ENCODE results near the gene FRMD4A.

DNA sequence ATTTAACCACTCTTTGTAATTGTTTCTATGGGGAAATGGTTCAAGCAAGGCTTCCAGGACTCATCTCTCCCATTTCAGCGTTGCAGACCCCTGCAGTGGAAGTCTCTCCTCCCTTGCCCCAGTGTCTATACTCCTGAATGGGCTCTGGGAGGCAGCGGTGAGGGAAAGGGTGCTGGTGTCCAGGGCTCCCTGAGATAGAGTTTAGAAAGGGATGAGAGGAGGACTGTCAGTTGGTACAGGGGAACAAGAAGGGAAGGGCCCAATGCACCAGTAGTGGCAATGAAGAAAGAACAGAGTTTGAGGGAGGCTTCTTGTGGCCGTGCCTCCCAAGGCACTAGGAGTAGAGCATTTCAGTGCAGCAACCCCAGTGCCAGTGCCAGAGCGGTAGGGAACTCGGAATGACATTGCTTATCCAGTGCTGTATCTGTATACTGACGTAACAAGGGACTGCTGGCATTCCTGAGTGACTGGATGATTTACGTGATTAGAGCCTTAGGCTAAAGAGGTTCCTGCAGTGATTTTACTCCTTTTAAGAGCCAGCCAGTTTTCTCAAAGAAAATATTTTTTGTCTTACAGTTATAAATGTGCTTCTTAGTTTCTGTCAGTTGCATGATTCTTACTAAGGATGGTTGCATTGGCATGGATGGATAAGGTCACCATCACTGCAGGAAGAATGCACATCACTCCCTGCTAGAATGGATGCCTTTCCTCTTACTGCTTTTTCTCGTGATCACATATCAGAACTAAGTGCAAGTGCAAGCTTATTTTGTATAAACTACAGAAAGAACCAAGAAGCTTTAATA is 716.0 kb downstream of the FRMD4A start:
- TF ChIP-seq RBBP5 (conservative IDR thresholded peaks at IDR 0.05) (no peak), POLR2A (IDR thresholded peaks at IDR 0.05; ENCODE audit: low read depth, low read length) (no peak), TAF1 (IDR thresholded peaks at IDR 0.05; ENCODE audit: borderline replicate concordance, low read depth, low read length) (no peak), SMC3 (IDR thresholded peaks at IDR 0.05; ENCODE audit: borderline replicate concordance, low read length) (no peak), ZNF274 (IDR thresholded peaks at IDR 0.05; ENCODE audit: insufficient read depth, insufficient read length) (no peak), BRCA1 (IDR thresholded peaks at IDR 0.05; ENCODE audit: low read depth, low read length) (no peak), MEF2B (IDR thresholded peaks at IDR 0.05; ENCODE audit: partially characterized antibody, poor library complexity, severe bottlenecking) (no peak), BCL11A (IDR thresholded peaks at IDR 0.05; ENCODE audit: low read depth, low read length) (no peak), SIN3A (IDR thresholded peaks at IDR 0.05; ENCODE audit: low read depth, low read length) (no peak), BACH1 (IDR thresholded peaks at IDR 0.05; ENCODE audit: borderline replicate concordance) (no peak), IKZF1 (conservative IDR thresholded peaks at IDR 0.05) (no peak)
- TF ChIP-seq, protein P1, sequence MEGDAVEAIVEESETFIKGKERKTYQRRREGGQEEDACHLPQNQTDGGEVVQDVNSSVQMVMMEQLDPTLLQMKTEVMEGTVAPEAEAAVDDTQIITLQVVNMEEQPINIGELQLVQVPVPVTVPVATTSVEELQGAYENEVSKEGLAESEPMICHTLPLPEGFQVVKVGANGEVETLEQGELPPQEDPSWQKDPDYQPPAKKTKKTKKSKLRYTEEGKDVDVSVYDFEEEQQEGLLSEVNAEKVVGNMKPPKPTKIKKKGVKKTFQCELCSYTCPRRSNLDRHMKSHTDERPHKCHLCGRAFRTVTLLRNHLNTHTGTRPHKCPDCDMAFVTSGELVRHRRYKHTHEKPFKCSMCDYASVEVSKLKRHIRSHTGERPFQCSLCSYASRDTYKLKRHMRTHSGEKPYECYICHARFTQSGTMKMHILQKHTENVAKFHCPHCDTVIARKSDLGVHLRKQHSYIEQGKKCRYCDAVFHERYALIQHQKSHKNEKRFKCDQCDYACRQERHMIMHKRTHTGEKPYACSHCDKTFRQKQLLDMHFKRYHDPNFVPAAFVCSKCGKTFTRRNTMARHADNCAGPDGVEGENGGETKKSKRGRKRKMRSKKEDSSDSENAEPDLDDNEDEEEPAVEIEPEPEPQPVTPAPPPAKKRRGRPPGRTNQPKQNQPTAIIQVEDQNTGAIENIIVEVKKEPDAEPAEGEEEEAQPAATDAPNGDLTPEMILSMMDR (IDR thresholded peaks at IDR 0.05 in 2 of 3, conservative IDR thresholded peaks at IDR 0.05 in 1 of 3; ENCODE audit: control insufficient read depth in 2 of 3, extremely low read depth in 1 of 3, insufficient read depth in 1 of 3, low read depth in 3 of 3, low read length in 3 of 3): no peak
- TF ChIP-seq, protein P2, sequence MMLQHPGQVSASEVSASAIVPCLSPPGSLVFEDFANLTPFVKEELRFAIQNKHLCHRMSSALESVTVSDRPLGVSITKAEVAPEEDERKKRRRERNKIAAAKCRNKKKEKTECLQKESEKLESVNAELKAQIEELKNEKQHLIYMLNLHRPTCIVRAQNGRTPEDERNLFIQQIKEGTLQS (IDR thresholded peaks at IDR 0.05; ENCODE audit: borderline replicate concordance, extremely low read depth, low read depth, low read length): no peak

All from GM12878 (cell line).